Putamen (tissue), 1 donor: ENCODE results near the gene PRKAG2.

ENCODE experiments used
- DNase-seq: peaks from one replicate; pipeline ENCODE4 v3.0.0-alpha.2; 2016; ENCODE audit warnings: low spot score

Gene PRKAG2

DNA sequence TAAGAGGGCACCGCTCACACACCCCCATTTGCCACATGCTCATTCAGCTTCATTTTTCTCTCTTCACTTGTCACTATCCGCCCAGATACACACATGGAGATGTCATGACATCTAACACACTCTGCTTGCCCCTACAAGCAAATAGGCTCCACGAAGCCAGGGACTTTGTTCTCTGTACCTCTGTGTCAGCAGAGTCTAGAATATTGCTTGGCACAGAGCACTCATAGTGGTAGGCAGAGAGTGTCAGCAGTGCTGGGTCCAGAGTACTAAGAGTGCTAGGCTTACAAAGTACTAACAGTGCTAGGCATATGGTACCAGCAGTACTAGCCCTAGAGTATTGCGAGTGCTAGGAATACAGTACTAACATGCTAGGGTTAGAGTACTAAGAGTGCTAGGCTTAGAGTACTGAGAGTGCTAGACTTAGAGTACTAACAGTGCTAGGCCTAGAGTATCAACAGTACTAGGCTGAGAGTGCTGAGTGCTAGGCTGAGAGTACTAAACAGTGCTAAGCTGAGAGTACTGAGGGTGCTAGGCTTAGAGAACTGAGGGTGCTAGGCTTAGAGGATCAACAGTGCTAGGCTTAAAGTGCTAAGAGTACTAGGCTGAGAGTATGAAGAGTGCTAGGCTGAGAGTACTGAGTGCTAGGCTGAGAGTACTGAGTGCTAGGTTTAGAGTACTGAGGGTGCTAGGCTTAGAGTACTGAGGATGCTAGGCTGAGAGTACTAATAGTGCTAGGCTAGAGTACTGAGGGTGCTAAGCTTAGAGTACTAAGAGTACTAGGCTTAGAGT, 166.1 kb downstream of the PRKAG2 start:
- no peak for DNase-seq

GRCh38 chr7:151710121-151710640, 166.7 kb downstream of the PRKAG2 start:
- no peak for DNase-seq

DNA sequence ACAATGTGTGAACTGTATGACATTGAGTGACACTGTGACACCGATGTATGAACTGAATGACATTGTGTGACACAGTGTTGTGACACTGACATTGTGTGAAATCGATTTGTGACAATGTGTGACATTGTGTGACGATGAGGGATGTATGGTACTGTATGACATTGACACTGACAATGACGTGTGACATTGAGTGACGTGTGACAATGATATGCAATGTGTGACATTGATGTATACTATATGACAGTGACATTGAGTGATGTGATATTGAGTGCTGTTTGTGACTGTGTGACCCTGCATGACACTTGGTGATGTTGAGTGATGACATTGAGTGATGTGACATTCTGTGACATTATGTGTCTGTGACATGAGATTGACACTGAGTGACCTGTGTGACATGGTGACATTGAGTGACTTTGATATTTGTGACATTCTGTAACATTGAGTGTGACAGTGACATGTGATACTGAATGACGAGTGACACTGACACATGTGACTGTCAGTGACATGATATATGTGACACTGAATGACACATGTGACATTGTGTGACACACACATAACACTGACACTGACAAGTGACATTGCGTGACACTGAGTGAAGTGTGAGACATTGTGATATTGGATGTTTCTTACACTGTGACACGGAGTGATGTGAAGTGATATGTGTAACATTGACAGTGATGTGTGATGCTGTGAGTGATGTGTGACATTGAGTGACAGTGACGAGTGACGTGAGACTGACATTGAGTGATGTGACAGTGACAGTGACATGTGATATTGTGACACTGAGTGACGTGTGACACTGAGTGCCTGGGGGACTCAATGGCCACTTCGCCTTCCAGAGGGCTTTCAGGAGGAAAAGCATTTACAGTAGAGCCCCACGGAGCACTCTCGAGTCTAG, 167.5 kb downstream of the PRKAG2 start:
- no peak for DNase-seq

DNA sequence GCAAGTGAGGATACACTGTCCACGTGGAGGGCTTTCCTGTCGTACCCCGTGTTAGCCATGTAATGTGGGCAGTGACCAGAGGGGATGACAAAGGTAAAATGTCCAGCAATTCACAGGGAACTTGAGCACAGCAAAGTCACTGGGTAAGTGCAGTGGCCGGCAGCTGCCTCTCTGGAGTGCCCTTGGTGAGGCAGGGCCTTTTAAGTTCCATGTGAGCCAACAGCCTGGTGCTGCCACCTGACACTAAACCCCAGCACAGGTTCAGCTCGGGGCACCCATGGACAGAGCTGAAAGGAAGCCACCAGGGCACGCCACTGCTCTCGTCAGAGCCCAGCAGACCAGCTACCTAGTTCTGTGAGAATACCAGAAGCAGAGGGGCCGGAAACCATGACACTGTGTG, 168.3 kb downstream of the PRKAG2 start:
- DNase-seq, result no peak

- no peak for DNase-seq
These were observed 169.2 kb downstream of the PRKAG2 start for GRCh38 chr7:151707757-151708156.

DNA sequence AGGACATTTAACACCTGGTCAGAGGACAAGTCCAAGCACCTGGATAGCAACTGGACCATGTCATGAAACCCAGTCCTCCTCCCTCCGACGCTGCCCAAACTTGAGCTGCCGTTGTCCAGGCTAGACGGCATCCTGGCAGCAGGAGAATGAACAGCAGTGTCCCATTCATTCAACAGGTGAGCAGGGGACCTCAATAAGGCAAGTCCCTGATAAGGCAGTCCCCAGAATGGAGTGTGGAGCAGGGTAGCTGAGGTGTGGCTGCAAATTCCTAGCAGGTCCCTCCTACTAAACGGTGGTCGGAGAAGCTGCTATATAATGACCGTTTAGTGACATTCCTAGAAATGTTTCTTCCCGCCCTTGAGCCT, 169.8 kb downstream of the PRKAG2 start:
- no peak for DNase-seq

GRCh38 chr7:151706277-151707104, 170.4 kb downstream of the PRKAG2 start:
- no peak for DNase-seq

GRCh38 chr7:151705636-151706276, 171.2 kb downstream of the PRKAG2 start:
- DNase-seq, result no peak

DNA sequence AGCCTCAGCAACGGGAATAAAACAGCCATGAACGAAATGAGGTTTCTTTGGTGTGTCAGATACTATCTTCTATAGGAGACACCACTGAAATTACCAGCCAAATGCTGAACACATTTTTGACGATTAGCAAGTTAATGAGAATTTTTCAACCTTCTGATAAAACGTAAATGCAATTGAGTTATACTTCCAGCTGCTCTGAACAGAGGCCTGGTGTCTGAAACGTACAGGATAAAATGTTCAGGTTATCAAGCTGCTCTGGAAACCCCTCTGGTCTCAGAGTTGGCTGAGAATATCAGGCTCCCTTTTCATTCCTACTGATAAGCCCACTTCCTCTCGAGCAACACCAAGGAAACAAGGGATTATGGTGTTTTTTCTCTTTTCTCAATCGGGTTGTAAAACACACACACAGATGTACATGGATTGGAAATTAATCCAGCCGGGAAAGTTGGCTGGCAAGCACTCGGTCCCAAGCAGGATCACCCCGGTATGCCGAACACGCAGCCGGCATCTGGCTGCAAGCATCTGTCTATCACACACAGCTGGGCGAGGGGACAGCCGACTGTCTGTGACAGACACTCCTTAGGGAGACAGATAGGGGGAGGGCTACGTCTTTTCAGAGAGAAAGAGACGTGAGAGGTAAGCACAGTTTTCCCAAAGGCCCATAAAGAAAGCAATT, 171.8 kb downstream of the PRKAG2 start:
- DNase-seq, result no peak

GRCh38 chr7:151704299-151704959, 172.5 kb downstream of the PRKAG2 start:
- DNase-seq, result no peak

DNA sequence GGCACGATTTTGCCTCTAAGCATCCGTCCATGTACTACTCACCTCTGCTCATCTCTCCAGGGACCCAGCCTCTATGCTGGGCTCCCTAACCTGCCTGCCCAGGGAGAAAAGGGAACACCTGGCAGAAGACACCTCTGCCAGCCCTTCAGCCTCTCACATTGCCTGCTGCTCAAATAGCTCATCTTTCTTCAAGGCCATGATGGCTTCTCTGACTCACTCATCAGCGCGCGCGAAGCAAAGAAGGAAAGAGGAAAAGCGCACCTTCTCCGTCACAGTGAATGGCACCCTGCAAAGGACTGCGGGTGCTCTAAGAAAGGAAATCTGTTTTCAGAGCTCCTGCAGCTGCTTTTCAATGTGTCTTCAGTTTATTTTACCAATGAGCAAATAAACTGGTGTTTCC, 174.0 kb downstream of the PRKAG2 start:
- DNase-seq, result no peak

- no peak for DNase-seq
These were observed 176.2 kb downstream of the PRKAG2 start for GRCh38 chr7:151700586-151701165.

DNA sequence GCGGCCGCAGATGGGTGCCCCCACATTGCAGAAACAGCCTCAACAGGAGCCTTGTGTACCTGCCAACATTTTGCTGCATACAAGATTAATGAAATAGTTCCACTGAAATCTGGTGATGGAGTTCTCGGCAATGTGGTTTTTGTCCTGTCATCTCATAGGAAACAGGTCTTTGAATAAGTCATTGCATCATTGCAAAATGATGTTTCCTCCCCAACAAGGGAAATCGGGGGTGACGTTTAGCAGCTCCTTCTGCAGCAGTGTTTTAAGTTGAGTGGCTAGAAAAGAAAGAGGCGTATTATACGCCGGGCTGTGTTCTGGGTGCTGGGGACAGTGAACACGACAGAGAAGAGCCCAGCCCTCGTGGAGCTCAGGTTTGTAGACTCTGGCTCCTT, 177.0 kb downstream of the PRKAG2 start:
- no peak for DNase-seq

DNA sequence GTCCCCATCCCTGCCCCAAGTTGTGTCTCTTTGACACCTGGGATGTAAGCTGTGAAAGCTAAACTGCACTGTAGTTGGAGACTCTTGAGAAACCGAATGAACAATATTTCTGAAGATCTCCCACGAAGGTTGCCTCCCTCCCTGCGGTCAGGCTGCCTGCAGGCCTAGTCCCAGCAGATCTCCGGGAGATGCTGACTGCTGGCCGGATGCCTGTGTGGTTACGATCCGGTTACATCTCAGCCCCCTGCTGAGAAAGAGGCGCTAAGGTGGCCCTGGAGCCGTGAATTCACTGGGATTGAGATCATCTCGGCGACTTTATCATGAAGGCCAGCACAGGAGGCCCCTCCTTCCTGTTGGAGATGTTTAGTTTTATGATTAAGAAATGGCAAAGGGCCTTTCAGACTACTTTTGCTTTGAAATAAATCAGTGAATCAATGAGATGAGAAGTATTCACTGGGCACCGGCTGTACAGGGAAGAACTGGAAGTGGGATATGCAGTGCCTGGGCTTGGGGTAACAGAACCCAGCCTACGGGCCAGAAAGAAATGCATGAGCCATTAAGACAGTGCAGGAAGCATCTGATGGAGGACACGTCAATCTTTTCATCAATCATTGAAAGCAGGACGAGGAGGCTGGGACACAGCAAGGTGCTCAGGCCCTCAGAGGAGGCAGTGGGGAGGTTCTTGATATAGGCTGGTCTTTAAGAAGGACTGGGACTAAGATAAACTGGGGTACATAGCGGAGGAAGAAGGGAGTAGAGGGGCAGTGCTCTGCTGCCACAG, 177.6 kb downstream of the PRKAG2 start:
- DNase-seq, result no peak

DNA sequence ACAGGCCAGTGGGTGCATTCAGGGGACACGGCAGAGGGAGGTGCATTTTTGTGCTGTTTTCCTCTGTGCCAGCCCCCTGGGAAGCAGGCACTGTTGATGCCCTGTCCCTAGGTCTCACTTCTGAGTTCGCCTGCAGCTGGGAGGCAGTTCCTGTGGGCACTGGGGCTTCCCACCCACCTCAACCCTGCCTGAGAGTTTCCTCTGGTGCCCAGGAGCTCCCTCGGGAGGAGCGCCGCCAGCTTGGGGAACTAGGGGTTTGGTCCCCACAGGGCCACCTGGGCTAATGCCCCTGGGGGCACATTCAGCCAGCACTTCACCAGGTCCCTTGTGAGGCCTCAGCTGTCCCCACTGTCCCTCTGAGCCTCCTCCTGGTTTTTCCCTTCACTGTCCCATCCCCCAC, 179.0 kb downstream of the PRKAG2 start:
- no peak for DNase-seq

- no peak for DNase-seq
These were observed 179.4 kb downstream of the PRKAG2 start for GRCh38 chr7:151697515-151697895.

GRCh38 chr7:151696721-151697514, 180.0 kb downstream of the PRKAG2 start:
- DNase-seq, result no peak

DNA sequence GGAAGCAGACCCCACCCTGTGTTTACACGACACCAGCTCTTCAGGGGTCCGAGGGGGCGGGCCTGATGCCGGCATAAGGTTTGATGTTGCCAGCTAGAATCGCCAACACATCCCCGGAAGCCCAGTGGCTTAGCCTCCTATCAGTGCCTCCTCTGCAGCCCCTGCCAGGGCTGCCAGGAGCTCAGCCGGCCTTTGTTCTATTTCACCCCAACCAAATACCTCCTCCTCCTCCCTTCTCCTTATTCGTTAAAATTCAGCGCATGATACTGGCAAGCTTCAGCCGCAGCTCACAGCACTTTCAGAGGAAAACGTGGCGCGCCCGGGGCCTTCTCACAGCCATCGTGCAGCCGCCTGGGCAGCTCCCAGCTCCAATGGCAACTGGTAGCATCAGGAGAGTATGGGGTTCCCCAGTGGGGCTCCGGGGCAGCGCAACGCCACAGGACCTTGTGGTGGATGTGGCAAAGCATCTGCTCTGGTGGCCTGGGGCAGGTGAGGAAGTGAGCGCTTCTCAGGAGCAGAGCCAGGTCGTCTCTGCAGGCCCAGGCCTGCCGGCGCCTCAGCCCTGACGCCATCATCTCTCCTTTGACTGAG, 180.9 kb downstream of the PRKAG2 start:
- no peak for DNase-seq
